ENCODE results near the gene PHC2.

DNA sequence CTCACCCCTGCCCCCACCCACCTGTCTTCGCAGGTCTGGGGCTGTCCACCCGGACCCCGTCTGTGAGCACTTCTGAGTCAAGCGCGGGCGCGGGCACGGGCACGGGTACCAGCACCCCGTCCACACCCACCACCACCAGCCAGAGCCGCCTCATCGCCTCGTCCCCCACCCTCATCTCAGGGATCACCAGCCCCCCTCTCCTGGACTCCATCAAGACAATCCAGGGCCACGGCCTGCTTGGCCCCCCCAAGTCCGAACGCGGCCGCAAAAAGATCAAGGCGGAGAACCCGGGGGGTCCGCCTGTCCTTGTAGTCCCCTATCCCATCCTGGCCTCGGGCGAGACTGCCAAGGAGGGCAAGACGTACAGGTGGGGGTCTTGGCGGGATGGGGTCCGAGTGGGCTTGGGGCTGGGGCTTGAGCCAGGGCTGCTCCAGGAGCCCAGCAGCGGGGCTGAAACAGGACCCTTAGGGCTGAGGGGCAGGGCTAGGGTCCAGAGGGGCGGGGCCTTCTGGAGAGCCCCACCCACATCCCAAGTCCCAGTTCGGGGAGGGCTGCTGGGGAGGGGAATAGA, 150.7 kb downstream of the PHC2 start:
- TF ChIP-seq, protein P1, sequence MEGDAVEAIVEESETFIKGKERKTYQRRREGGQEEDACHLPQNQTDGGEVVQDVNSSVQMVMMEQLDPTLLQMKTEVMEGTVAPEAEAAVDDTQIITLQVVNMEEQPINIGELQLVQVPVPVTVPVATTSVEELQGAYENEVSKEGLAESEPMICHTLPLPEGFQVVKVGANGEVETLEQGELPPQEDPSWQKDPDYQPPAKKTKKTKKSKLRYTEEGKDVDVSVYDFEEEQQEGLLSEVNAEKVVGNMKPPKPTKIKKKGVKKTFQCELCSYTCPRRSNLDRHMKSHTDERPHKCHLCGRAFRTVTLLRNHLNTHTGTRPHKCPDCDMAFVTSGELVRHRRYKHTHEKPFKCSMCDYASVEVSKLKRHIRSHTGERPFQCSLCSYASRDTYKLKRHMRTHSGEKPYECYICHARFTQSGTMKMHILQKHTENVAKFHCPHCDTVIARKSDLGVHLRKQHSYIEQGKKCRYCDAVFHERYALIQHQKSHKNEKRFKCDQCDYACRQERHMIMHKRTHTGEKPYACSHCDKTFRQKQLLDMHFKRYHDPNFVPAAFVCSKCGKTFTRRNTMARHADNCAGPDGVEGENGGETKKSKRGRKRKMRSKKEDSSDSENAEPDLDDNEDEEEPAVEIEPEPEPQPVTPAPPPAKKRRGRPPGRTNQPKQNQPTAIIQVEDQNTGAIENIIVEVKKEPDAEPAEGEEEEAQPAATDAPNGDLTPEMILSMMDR (conservative IDR thresholded peaks at IDR 0.05; ENCODE audit: low read length): no peak
- no peak for TF ChIP-seq EZH2phosphoT487 (IDR thresholded peaks at IDR 0.05; ENCODE audit: borderline replicate concordance)
